RCC 7860 (cell line): ENCODE results near the gene SCN3A.

Source experiments
- DNase-seq: peaks from one replicate; pipeline ENCODE4 v3.0.0-alpha.2; 2015; ENCODE audit warnings: low spot score
- FAIRE-seq: peaks from 2 replicates; lab custom pipeline; 2012; peaks lifted over from hg19 to GRCh38; lab: Jason Lieb, UNC

SCN3A gene

GRCh38 chr2:165203689-165204559 is at the start of gene SCN3A:
SCN3A (minus strand) TSS chr2:165204050; CDS start chr2:165176394, 27,656 bp downstream.
- DNase-seq: peak; percentile 45
- peak; percentile 70 for FAIRE-seq

- no peak for FAIRE-seq
- no peak for DNase-seq
These were observed 49.3 kb upstream of the SCN3A start for GRCh38 chr2:165253178-165253577.

- FAIRE-seq: no peak
- no peak for DNase-seq
These were observed 47.5 kb upstream of the SCN3A start for GRCh38 chr2:165251366-165251765.

DNA sequence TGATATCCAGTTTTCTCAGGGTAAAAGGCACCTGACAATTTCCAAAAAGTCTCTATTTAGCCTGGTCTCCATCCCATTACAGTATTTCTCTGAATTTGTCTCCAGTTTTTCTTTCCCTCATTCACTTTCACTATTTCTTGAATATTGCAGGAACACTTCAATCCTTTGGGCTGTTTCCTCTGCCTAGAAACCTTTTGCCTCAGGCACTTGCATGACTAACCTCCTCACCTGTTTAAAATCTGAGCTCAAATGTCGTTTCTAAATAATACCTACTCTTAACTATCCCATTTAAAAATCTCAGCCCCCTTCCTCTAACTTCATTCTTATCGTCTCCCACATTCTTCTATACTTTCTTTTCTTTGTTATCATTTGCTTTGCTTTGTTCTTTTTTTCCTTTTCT is 44.4 kb upstream of the SCN3A start:
- FAIRE-seq (no peak), DNase-seq (no peak)

DNA sequence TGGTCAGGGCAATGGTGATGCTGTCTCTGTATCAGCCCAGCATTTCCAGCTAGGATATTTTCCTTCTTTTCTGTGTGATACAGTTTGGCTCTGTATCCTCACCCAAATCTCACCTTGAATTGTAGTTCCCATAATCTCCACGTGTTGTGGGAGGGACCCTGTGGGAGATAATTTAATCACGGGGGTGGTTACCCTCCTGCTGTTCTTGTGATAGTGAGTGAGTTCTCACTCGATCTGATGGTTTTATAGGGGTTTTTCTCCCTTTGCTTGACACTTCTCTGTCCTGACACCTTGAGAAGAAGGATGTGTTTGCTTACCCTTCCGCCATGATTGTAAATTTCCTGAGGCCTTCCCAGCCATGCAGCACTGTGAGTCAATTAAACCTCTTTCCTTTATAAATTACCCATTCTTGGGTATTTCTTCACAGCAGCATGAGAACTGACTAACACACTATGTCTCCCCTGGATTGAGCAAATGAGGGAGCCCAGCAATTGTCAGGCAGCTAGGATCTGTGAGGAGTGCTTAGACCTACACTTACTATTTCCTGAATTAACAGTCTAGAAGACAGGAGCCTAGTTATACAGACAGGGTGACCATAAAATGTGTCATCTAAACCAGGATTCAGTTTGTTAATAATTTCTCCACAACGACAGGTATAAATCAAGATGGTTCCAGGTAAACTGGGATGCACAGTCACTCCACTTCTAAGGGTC is 41.4 kb upstream of the SCN3A start:
- DNase-seq: no peak
- FAIRE-seq: no peak

DNA sequence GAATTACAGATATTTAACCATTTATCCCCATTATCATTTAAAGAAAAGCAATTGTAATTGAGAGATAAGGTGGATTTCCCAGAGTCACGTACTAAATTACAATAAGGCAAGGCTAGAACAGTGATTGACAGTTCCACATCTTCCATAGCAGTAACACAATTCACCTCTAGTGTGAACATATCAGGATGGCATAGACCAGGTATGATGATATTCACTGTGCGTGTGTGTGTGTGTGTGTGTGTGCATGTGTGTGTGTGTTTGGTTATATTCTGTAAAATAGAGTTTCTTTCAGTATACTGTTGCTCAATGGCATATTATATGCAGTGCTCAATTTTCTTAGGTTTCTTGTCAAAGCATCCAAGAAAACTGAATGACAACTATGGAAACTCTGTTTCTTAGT is 37.1 kb upstream of the SCN3A start:
- no peak for DNase-seq
- no peak for FAIRE-seq

DNA sequence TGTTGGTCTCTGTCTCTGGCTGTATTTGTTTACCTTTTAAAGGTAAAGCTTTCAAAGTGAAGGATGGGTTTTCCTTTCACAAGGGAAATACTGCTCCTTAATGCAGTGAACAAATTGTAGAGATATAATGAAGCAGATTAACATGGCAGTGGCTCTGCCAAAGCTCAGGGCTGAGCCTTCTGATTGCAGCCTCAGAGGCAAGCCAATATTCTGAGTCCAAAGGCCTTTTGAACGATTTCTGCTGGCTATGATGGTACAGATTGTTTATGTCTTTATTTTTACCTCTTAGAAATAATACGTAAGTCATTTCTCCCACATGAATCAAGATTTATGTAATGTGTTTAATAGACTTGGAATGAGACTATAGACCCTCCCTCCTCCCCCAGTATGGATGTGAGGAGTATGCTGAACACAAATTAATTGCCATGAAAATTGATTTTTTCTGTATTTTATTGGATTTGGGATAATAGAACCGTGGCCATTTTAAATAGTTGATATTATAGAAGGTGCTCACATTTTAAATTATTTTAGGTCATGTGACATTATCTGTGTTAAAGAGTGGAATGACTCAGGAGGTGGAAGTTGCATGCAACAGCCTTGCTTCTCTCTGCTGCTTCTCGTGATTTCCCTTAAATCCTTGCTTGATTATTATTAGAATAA is 36.1 kb upstream of the SCN3A start:
- DNase-seq: no peak
- FAIRE-seq: no peak

DNA sequence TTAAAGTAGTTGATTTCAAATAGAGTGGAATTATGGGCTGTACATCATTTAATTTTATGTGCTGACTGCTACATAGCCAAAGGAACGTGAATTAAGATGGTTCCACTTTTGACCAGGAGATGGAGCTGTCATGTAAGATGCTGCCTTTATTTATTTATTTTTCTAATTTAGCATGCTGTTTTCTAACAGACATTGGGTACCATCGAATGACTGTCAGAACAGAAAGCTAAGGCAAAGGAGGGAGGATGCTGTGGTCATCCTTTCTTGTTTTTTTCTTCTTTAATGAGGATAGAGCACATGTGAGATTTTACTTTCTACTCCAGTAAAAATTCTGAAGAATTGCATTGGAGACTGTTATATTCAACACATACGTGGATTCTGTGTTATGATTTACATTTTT is 35.4 kb upstream of the SCN3A start, which contains the start of gene SCN2A:
Gene SCN2A, plus strand, starts transcription at position 185 of the 400 bp plus-strand sequence. CDS start 56,410 bp downstream, outside the sequence.
- peak; percentile 65 for FAIRE-seq

DNA sequence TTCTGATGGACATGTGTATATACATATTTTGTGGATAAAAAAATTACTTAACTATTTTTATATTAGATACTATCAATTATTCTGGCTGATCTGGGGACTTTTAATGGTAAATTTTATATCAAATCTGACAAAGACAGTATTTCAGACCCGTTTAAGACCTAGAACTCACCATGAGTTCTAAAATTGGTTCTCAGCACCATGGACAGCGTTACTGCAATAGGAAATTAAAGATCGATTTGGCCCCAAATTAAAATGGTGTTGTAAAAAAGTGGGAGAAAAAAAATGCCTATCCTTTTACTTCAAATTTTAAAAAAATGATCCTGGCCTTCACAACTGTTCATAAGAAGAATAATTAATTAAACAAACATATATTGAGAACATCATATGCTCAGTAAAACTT is 34.4 kb upstream of the SCN3A start:
- DNase-seq (no peak), FAIRE-seq (no peak)

More for the DNA sequence above, 35.4 kb upstream of the SCN3A start, which contains the start of gene SCN2A:
- peak; percentile 13 for DNase-seq

GRCh38 chr2:165237056-165237455 is 33.2 kb upstream of the SCN3A start:
- no peak for FAIRE-seq
- no peak for DNase-seq

DNA sequence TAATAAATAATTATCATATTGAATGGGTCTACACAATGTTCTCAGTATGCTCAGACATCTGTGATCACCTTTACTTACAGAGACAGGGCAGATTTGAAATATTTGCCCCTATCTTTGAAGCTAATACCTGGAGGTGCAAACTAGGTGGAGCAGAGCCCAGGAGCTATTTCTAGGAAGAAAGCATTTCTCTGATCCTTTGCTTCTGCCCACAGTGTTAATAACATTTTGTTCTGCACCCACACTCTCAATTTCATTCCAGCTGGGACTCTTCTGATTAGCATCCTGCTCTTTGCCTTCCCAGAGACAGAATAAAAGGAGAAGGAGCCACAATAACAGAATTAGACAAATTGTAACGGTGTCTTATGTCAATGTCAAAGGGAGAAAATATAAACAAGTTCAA is 23.7 kb upstream of the SCN3A start:
- no peak for FAIRE-seq
- no peak for DNase-seq

DNA sequence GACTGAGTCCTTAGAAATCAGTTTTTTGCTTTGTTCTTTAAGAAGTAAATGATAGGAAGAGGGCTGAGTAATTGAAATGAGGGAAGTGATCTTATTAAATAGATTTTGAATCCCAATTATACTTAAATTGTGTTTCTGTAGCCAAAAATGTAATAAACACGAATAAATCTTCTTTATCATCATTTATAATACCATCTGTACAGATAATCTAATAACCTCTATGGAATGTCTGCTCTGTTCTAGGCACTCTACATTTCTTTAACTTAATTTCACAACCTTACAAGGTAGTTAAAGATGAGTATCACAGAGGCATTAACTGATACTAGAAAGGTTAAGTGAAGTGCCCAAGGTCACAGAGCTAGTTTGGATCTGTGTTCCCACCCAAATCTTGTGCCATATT is 21.1 kb upstream of the SCN3A start:
- no peak for FAIRE-seq
- DNase-seq: no peak

- DNase-seq (no peak), FAIRE-seq (no peak)
These were observed 15.6 kb upstream of the SCN3A start for GRCh38 chr2:165219481-165219880.

DNA sequence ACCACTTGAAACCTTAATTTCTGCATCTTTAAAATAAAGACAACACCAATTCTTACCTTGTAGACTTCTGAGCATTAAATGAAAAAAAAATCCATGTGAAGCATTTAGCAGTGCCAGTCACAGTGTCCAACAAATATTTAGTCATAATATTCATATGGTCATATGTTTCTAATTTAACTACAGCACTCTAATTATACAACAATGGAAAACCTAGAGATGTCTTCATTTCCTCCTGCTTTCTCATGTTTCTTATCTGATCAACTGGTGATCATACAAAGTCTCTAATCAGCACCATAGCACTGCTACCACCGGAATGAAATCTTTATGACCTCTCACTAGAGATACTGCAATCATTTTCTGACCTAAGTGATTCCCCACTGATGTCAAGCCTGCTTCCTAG is 10.2 kb upstream of the SCN3A start:
- no peak for FAIRE-seq
- DNase-seq: no peak

GRCh38 chr2:165208094-165208493 is 4.2 kb upstream of the SCN3A start:
- FAIRE-seq: no peak
- no peak for DNase-seq

GRCh38 chr2:165205865-165206264 is 2.0 kb upstream of the SCN3A start:
- DNase-seq: no peak
- FAIRE-seq: no peak

DNA sequence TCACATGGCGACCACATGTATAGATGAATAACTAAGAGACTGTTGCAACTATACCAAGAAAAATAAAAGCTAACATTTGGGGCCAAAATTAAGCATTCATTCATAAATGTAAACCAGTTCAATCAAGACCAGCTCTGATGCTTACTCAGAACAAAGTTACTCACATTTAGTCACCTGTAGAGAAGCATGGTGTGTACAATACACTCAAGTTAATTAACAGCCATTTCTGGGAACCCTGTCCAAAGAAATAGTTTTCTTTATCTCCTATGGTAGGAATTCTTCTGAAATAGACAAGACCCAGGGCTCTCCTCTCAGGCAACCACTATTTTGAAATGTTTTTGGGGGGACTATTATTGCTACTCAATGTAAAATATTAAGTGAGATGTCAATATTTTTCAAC is 1.6 kb downstream of the SCN3A start:
- no peak for DNase-seq
- FAIRE-seq: peak; percentile 44

DNA sequence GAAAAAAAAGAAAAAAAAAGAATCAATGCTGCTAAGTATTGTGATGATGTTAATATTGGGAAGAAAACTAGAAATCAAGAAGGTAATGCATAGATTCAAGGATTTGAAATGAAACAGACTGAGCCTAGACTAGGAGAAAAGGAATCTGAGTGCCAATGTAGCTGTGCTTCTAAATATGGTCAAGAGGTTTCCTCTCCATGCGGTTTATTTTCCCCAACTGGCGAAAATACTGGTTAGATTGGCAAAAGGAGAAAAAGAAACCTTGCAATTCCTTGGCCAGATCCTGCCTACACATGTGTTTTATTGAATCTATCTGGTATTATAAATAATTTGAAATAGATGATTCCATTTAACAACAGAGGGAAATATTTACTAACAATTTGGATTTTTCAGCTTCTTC is 5.7 kb downstream of the SCN3A start:
- no peak for FAIRE-seq
- DNase-seq: no peak

DNA sequence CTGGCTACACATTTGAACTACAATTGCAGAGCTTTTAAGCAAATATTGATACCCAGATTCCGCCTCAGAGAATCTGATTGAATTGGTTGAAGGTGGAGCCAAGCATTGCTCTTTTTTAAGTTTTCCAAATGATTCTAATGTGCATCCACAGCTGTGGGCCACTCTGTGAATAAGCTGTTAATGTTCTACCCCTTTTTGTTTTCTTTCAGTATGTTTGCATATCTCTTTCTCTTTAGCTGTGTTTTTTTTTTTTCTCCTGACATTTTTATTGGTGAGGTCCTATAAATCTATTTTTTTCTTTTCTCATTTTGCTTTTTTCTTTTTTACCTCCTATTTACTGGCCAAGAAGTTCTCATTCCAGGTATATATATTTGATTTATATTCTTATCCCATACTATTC is 6.5 kb downstream of the SCN3A start:
- DNase-seq (no peak), FAIRE-seq (no peak)

GRCh38 chr2:165196411-165196810 is 7.4 kb downstream of the SCN3A start:
- FAIRE-seq: peak; percentile 80
- peak; percentile 18 for DNase-seq

DNA sequence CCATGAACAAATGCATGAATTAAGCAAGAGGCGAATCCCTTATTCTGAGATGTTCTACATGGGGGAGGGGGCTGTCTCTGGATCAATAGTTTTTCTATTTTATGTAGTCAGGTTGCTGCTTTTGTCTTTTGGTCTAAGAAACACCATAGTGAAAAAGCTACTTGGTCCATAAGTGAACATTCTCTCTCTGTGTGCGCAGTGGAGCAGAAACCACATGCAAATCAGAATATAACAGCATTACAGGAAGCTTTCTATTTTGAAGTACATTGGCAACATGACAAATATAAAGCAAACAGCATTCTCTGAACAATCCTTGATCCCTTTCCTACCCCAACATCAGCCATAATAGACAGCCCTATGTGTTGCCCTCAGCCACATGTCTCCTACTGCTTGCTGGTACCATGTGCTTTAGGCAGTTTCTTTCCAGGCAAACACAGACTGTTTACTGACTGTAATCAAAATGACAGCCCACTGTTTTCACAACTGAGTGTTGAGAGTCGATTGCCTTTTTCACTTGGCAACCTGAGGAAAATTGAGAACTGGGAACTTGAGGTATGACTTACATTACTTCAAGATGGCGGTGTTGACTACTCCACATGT is 10.6 kb downstream of the SCN3A start:
- DNase-seq (no peak), FAIRE-seq (no peak)
